GM18907 (cell line): ENCODE measurements around the gene SFMBT2.

ENCODE experiments used
- ATAC-seq: cut with Tn5 transposase; IDR thresholded peaks from one replicate; pipeline ENCODE4 v1.9.1; 2021; ENCODE audit warnings: mild to moderate bottlenecking, moderate library complexity; ENCODE audit not compliant: unreplicated experiment

Gene SFMBT2

GRCh38 chr10:7426349-7426748, 15.5 kb upstream of the SFMBT2 start:
- ATAC-seq = no peak

GRCh38 chr10:7425691-7426090, 14.9 kb upstream of the SFMBT2 start:
- ATAC-seq = no peak

GRCh38 chr10:7424919-7425318, 14.1 kb upstream of the SFMBT2 start:
- no peak for ATAC-seq

- no peak for ATAC-seq
Observed at GRCh38 chr10:7424315-7424714, 13.5 kb upstream of the SFMBT2 start.

- no peak for ATAC-seq
Observed at GRCh38 chr10:7423521-7423920, 12.7 kb upstream of the SFMBT2 start.

GRCh38 chr10:7421526-7421925, 10.7 kb upstream of the SFMBT2 start:
- no peak for ATAC-seq

- ATAC-seq = no peak
Observed at GRCh38 chr10:7419998-7420397, 9.2 kb upstream of the SFMBT2 start.

GRCh38 chr10:7417807-7418206, 7.0 kb upstream of the SFMBT2 start:
- ATAC-seq = no peak

GRCh38 chr10:7417103-7417623, 6.3 kb upstream of the SFMBT2 start:
- no peak for ATAC-seq

GRCh38 chr10:7414766-7415165, 3.9 kb upstream of the SFMBT2 start:
- ATAC-seq = no peak

GRCh38 chr10:7412928-7413282, 2.1 kb upstream of the SFMBT2 start:
- ATAC-seq = no peak

- peak; percentile 22 for ATAC-seq
Observed at GRCh38 chr10:7412237-7412927, 1.5 kb upstream of the SFMBT2 start.

- no peak for ATAC-seq
Observed at GRCh38 chr10:7411671-7412128, 866 bp upstream of the SFMBT2 start.

GRCh38 chr10:7410301-7410861, 453 bp downstream of the SFMBT2 start:
- ATAC-seq = no peak

GRCh38 chr10:7409732-7410168, 1.1 kb downstream of the SFMBT2 start:
- peak; percentile 1 for ATAC-seq

- ATAC-seq = peak; percentile 48
Observed at GRCh38 chr10:7409045-7409731, 1.6 kb downstream of the SFMBT2 start.

- ATAC-seq = peak; percentile 36
Observed at GRCh38 chr10:7408291-7409044, 2.4 kb downstream of the SFMBT2 start.

GRCh38 chr10:7407368-7408290, 3.2 kb downstream of the SFMBT2 start:
- peak; percentile 16 for ATAC-seq

GRCh38 chr10:7406712-7407333, 4.0 kb downstream of the SFMBT2 start:
- no peak for ATAC-seq

- no peak for ATAC-seq
Observed at GRCh38 chr10:7405637-7406036, 5.2 kb downstream of the SFMBT2 start.
